GM18870 (cell line): ENCODE measurements around the gene LPAR2.
"Not testable (repeated sequence)": the region's sequence is repeated elsewhere in the genome, so short reads cannot be mapped to it uniquely, and the experiment has no call there.

Source experiments
- ATAC-seq: cut with Tn5 transposase; IDR thresholded peaks from one replicate; pipeline ENCODE4 v1.9.1; 2021; ENCODE audit warnings: moderate library complexity; ENCODE audit not compliant: unreplicated experiment

LPAR2 gene

GRCh38 chr19:19633711-19634515 is 5.9 kb upstream of the LPAR2 start:
- ATAC-seq: no peak

DNA sequence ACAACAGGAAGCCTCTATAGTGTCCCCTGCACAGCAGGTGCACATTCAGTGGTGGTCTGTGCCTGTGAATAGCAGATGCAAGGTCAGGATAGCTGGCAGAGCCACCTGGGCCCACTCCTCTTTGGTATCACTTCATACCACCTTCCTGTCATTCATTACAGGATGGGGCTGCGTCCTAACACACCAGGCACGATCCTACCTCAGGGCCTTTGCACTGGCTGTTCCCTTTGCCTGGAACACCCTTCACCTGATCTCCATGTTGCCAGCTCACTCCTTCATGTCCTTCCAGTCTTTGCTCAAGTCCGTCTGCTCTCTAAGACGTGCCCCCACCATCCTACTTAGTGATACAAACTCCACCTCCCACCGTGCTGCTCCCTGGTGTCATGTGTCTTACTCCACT is 4.6 kb upstream of the LPAR2 start:
- ATAC-seq: no peak

GRCh38 chr19:19631346-19631745 is 3.3 kb upstream of the LPAR2 start:
- ATAC-seq: no peak

DNA sequence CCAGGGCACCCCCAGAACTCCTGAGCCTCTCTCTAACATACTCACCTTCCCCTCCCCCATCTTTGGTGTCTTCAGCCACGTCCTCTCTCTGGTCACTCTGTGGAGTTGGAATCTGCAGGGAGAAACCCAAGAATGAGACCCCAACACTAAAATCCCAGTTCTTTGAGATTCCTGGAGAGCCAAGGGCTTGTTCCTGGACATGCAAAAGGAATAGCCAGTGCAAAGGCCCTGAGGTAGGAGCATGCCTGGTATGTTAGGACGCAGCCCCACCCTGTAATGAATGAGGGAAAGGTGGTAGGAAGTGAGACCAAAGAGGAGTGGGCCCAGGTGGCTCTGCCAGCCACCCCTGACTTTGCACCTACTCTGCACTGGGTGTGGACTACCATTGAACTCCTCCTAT is 2.4 kb upstream of the LPAR2 start:
- no peak for ATAC-seq

DNA sequence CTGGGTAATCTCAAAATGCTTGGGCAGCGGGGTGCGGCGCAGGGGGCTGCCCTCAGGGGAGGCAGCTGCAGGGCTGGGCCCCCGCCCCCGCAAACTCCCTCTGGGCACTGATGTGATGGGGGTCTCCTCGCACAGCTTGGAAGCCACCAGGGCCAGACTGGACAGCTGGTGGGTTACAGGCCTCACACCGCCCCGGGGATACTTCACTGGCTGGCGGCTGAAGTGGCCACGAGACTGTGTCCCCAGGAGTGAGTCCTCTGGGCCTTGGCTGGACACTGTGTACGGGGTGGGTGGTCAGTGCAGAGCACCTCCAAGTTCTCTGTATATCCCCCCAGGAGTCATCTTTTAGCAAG is 2.0 kb upstream of the LPAR2 start:
- no peak for ATAC-seq

GRCh38 chr19:19628501-19629134 is 598 bp upstream of the LPAR2 start:
- ATAC-seq: no peak

DNA sequence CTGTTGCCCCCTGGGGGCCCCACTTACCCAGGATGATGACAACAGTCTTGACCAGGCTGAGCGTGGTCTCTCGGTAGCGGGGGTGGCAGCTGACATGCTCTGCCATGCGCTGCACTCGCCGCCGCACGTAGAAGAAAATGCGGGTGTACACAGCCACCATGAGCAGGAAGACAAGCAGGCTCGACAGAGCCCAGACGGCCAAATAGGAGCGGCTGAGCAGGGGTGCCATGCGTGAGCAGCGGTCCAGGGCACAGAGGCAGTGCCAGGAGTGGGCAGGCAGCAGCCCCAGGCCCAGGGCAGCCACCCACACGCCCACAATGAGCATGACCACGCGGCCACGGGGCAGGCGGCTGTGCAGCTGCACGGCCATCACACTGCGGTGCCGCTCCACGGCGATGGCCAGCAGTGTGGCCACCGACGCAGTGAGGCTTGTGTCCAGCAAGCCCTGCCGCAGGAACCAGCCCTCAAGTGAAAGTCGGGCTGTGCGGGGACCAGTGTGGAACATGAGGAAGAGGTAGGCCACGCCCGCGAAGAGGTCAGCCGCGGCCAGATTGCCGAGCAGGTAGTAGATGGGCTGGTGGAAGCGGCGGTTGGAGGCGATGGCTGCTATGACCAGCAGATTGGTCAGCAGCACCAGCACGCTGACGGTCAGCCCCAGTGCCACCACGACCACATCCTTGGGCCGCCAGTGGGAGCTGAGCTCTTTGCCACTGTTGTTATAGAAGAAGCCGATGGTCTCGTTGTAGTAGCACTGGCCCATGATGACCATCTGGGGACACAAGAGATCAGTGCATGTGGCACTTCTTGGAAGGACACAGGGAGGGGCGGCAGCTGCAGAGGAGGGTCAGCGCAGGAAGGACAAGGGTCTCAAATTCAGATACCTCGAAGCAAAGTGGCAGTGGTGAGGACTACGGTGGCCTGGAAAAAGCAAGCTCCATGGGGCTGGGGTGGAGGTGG is 1.2 kb downstream of the LPAR2 start:
- no peak for ATAC-seq

- no peak for ATAC-seq
Observed at GRCh38 chr19:19624032-19624570, 3.9 kb downstream of the LPAR2 start.

GRCh38 chr19:19623383-19623782 is 4.6 kb downstream of the LPAR2 start:
- no peak for ATAC-seq

DNA sequence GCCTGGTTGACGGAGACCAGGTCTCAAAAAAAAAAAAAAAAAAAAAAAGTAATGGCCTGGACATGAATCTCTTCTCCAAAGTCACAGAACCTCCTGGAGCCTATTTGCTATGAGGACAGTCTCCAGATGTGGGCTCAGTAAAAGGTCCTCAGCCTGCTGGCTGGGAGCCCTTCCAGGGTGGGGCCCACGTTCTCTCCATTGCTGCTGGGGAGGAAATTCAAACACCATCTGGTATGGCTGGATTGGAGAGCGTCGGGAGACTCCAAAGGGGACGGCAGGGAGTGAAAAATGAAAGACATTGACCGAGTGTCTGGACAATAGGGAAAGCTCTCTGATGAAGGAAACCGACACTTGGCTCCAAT is 8.2 kb downstream of the LPAR2 start:
- ATAC-seq: no peak

GRCh38 chr19:19619181-19619848 is 8.7 kb downstream of the LPAR2 start:
- no peak for ATAC-seq

- ATAC-seq: peak; percentile 92
Observed at GRCh38 chr19:19618219-19619051, 9.6 kb downstream of the LPAR2 start, which contains the start of gene PBX4. Gene PBX4, minus strand, starts transcription at chr19:19618687. Its CDS starts 58 bp downstream, at chr19:19618629.

DNA sequence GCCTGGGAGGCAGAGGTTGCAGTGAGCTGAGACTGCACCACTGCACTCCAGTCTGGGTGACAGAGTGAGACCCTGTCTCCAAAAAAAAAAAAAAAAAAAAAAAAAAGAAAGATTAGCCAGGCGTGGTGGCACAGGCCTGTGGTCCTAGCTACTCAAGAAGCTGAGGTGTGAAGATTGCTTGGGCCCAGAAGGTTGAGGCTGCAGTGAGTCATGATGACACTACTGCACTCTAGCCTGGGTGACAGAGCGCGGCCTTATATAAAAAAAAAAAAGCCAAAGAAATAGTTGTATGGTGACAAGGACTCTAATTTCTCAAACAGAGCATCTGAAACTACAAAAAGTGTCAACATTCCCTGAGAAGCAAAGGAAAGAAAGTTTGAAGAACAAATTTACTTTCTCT is 12.9 kb downstream of the LPAR2 start:
- ATAC-seq: no peak

- no peak for ATAC-seq
Observed at GRCh38 chr19:19613506-19613905, 14.5 kb downstream of the LPAR2 start.

DNA sequence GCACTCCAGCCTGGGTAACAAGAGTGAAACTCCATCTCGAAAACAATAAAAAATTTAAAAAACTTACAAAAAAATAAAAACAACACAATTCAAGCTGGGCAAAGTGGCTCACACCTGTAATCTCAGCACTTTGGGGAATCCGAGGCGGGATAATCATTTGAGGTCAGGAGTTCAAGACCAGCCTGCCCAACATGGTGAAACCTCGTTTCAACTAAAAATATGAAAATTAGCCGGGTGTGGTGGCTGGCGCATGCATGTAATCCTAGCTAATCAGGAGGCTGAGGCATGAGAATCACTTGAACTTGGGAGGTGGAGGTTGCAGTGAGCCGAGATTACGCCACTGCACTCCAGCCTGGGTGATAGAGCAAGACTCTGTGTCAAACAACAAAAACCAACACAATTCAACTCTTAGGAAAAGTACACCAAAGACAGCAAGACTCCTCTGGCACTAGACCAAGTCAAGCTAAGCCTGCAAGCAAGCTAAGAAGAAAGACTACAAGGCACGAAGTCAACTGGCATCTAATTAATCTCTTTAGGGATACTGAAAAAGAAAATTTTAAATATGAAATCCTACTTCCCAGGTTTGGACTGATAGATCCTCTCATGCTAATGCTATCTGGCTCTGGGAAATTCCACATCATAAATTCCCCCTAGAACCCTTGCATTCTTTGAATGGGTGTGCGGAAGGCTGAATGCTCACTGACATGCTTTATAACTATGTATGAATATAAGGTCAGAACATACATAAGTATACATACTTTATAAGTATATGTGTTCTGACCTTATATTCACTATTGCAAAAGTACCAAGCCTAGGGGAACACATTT is 17.4 kb downstream of the LPAR2 start:
- no peak for ATAC-seq

GRCh38 chr19:19606686-19607085 is 21.3 kb downstream of the LPAR2 start:
- ATAC-seq: not testable (repeated sequence)

DNA sequence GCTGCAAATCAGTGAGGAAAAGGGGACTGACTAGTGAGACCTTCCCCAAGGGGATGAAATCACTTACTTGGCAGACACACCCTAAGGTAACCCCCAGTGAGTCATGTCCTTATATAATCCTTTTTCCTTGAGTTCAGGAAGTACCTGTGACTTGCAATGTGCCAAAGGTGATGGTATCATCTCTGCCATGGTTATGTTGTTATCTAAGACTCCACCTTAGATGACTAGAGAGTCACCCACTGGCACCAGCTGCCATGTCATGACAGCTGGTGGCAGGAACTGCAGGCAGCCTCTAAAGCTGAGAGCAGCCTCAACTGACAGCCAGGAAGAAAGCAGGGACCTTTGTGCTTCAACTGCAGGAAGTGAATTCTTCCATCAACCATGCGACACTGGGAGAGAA is 22.0 kb downstream of the LPAR2 start:
- ATAC-seq: peak; percentile 56

GRCh38 chr19:19602713-19603324 is 25.2 kb downstream of the LPAR2 start:
- no peak for ATAC-seq
